GM12873 (cell line): Measurements from ENCODE around the gene ARPP19.

Source experiments
- CTCF ChIP-seq: IDR thresholded peaks from 2 replicates; pipeline ENCODE4 v1.5.1; 2012; ENCODE audit warnings: low read depth, mild to moderate bottlenecking, moderate library complexity, low read length, control low read depth; ENCODE audit not compliant: insufficient read depth; ENCODE audit errors: missing control alignments

The ARPP19 gene

GRCh38 chr15:52515343-52515742 lies 53.5 kb downstream of the ARPP19 start:
- no peak for TF ChIP-seq CTCF

- TF ChIP-seq CTCF = no peak
Measured at GRCh38 chr15:52514482-52514881, 54.3 kb downstream of the ARPP19 start.

GRCh38 chr15:52511084-52511483 lies 57.7 kb downstream of the ARPP19 start:
- TF ChIP-seq CTCF = no peak

GRCh38 chr15:52509500-52510245 lies 59.2 kb downstream of the ARPP19 start:
- no peak for TF ChIP-seq CTCF

GRCh38 chr15:52506549-52506948 lies 62.3 kb downstream of the ARPP19 start:
- no peak for TF ChIP-seq CTCF

- no peak for TF ChIP-seq CTCF
Measured at GRCh38 chr15:52505151-52505550, 63.7 kb downstream of the ARPP19 start.

- no peak for TF ChIP-seq CTCF
Measured at GRCh38 chr15:52503788-52504496, 64.9 kb downstream of the ARPP19 start.
